ENCODE results near the gene TEAD1. TPM values are rescaled to one million over a fixed set of nuclear protein-coding genes. Genes with fewer than 3 reads are reported as not detected.

TEAD1 gene
- total and polyA plus RNA-seq, 9 of the 15 experiments (the other 6 are each of a cell fraction or from before 2014, with no cell fraction given), result 1.7 to 17.7 (median 10.8) TPM

DNA sequence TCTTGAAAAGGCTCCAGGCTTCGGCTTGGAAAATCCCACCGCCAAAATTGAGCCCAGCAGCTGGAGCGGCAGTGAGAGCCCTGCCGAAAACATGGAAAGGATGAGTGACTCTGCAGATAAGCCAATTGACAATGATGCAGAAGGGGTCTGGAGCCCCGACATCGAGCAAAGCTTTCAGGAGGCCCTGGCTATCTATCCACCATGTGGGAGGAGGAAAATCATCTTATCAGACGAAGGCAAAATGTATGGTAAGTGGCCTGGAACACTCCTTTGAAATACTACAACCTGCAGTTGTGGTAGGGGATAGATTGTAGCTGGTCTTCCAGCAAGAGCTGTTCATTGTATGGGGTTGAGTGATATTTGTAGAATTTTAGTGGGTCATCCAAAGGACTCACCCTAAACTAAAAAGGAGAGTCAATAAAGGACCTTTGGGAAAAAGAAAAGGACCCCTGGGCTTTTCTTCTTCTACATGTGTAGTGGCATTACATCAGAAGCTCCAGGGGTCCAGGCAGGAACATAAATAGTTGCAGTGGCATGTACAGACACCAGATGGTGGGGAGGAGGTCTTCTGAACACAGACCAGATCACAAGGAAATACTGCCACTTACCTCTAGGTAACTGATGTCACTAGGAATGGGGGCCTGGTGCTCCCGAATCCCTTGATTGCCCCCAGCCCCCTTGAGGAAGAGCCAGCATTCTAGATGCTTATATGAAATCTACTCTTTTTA lies 90.1 kb downstream of the TEAD1 start (continued):
- TF ChIP-seq, protein P1, sequence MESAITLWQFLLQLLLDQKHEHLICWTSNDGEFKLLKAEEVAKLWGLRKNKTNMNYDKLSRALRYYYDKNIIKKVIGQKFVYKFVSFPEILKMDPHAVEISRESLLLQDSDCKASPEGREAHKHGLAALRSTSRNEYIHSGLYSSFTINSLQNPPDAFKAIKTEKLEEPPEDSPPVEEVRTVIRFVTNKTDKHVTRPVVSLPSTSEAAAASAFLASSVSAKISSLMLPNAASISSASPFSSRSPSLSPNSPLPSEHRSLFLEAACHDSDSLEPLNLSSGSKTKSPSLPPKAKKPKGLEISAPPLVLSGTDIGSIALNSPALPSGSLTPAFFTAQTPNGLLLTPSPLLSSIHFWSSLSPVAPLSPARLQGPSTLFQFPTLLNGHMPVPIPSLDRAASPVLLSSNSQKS (CRISPR knock-in tag; IDR thresholded peaks at IDR 0.05), result no peak
- TF ChIP-seq, protein P2, sequence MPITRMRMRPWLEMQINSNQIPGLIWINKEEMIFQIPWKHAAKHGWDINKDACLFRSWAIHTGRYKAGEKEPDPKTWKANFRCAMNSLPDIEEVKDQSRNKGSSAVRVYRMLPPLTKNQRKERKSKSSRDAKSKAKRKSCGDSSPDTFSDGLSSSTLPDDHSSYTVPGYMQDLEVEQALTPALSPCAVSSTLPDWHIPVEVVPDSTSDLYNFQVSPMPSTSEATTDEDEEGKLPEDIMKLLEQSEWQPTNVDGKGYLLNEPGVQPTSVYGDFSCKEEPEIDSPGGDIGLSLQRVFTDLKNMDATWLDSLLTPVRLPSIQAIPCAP (CRISPR knock-in tag; IDR thresholded peaks at IDR 0.05; ENCODE audit: borderline replicate concordance), result no peak
- peak; percentile 78 for TF ChIP-seq CBFA2T2 (conservative IDR thresholded peaks at IDR 0.05)
- TF ChIP-seq TBP (optimal IDR thresholded peaks at IDR 0.05; ENCODE audit: low read depth, low read length), result peak; percentile 89
- TF ChIP-seq, protein P3, sequence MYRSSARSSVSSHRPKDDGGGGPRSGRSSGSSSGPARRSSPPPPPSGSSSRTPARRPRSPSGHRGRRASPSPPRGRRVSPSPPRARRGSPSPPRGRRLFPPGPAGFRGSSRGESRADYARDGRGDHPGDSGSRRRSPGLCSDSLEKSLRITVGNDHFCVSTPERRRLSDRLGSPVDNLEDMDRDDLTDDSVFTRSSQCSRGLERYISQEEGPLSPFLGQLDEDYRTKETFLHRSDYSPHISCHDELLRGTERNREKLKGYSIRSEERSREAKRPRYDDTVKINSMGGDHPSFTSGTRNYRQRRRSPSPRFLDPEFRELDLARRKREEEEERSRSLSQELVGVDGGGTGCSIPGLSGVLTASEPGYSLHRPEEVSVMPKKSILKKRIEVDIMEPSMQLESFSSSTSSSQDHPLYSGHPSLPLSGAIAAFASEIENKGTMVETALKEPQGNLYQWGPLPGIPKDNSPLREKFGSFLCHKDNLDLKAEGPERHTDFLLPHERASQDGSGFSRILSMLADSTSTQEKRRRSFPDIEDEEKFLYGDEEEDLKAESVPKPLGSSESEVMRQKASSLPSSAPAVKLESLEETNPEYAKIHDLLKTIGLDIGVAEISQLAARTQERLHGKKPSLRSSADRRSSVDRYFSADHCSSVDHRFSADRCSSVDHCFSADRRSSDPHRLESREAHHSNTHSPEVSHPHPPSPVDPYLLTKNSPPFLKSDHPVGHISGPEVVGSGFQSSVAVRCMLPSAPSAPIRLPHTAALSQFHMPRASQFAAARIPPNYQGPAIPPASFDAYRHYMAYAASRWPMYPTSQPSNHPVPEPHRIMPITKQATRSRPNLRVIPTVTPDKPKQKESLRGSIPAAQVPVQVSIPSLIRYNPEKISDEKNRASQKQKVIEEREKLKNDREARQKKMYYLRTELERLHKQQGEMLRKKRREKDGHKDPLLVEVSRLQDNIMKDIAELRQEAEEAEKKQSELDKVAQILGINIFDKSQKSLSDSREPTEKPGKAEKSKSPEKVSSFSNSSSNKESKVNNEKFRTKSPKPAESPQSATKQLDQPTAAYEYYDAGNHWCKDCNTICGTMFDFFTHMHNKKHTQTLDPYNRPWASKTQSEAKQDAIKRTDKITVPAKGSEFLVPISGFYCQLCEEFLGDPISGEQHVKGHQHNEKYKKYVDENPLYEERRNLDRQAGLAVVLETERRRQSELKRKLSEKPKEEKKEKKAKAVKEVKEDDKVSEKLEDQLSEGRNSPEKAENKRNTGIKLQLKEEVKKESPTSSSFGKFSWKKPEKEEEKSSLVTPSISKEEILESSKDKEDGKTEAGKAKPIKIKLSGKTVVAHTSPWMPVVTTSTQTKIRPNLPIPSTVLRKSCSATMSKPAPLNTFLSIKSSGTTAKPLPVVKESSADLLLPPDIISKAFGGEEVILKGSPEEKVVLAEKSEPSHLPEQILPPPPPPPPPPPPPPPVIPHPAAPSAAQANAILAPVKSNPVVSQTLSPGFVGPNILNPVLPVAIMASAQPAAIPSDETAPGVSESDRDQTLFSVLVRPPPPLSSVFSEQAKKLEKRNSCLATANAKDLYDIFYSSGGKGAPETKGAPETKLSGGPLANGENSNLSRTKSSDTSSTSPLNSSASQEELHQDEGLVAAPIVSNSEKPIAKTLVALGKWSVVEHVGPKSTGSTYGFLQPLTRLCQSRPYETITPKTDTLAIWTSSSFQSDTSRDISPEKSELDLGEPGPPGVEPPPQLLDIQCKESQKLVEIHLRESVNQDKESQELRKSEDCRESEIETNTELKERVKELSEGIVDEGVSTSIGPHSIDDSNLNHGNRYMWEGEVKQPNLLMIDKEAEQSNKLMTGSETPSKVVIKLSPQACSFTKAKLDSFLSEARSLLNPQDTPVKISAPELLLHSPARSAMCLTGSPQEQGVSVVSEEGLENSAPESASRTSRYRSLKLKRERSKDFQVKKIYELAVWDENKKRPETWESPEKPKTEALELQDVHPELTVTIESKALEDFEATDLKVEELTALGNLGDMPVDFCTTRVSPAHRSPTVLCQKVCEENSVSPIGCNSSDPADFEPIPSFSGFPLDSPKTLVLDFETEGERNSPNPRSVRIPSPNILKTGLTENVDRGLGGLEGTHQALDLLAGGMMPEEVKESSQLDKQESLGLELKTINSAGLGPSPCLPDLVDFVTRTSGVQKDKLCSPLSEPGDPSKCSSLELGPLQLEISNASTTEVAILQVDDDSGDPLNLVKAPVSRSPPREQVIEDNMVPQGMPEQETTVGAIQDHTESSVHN (IDR thresholded peaks at IDR 0.05; ENCODE audit: borderline replicate concordance in 1 of 2, low read depth in 1 of 2), result no peak
- TF ChIP-seq TEAD1 (CRISPR knock-in tag; IDR thresholded peaks at IDR 0.05), result 0 out of 4 replicates have a peak, but pooled peaks of 1 of the 2 experiments have one; percentile 12
- TF ChIP-seq ZNF347 (CRISPR knock-in tag; IDR thresholded peaks at IDR 0.05; ENCODE audit: low read depth), result no peak
- TF ChIP-seq, protein P4, sequence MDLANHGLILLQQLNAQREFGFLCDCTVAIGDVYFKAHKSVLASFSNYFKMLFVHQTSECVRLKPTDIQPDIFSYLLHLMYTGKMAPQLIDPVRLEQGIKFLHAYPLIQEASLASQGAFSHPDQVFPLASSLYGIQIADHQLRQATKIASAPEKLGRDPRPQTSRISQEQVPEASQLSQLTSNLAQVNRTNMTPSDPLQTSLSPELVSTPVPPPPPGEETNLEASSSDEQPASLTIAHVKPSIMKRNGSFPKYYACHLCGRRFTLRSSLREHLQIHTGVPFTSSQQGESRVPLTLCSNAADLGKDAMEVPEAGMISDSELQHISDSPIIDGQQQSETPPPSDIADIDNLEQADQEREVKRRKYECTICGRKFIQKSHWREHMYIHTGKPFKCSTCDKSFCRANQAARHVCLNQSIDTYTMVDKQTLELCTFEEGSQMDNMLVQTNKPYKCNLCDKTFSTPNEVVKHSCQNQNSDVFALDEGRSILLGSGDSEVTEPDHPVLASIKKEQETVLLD (IDR thresholded peaks at IDR 0.05), result no peak
- TF ChIP-seq HMG20B (CRISPR knock-in tag; IDR thresholded peaks at IDR 0.05), result no peak
- no peak for TF ChIP-seq ZNF316 (IDR thresholded peaks at IDR 0.05)
- TF ChIP-seq TRIM24 (IDR thresholded peaks at IDR 0.05), result no peak
- TF ChIP-seq STAG1 (CRISPR knock-in tag; IDR thresholded peaks at IDR 0.05; ENCODE audit: borderline replicate concordance), result no peak
- TF ChIP-seq, protein P5, sequence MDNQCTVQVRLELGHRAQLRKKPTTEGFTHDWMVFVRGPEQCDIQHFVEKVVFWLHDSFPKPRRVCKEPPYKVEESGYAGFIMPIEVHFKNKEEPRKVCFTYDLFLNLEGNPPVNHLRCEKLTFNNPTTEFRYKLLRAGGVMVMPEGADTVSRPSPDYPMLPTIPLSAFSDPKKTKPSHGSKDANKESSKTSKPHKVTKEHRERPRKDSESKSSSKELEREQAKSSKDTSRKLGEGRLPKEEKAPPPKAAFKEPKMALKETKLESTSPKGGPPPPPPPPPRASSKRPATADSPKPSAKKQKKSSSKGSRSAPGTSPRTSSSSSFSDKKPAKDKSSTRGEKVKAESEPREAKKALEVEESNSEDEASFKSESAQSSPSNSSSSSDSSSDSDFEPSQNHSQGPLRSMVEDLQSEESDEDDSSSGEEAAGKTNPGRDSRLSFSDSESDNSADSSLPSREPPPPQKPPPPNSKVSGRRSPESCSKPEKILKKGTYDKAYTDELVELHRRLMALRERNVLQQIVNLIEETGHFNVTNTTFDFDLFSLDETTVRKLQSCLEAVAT (IDR thresholded peaks at IDR 0.05), result no peak
- no peak for TF ChIP-seq SIX5 (IDR thresholded peaks at IDR 0.05; ENCODE audit: borderline replicate concordance in 1 of 2, insufficient read depth in 1 of 2, low read depth in 1 of 2, low read length in 2 of 2)
